H1 (cell line): Measurements from ENCODE around the gene ENTPD1. TPM values are rescaled to one million over a fixed set of nuclear protein-coding genes. Genes with fewer than 3 reads are reported as not detected.

Experiments
- CTCF ChIA-PET: fragments of 300-600 bp; sonication (Branson Sonifier 250); formaldehyde crosslinking; loops from one replicate; lab custom pipeline; 2021; ENCODE audit not compliant: partially characterized antibody; lab: Charles Lee
- POLR2A ChIA-PET: fragments of 300-600 bp; sonication (Branson Sonifier 250); formaldehyde crosslinking; loops from one replicate; lab custom pipeline; 2021; ENCODE audit warnings: inconsistent platforms; ENCODE audit not compliant: partially characterized antibody; lab: Charles Lee
- DNase-seq, 2 experiments: peaks; one replicate each; pipeline versions ENCODE4 v3.0.0 to v3.0.0-alpha.2; 2010 to 2022; ENCODE audit warnings: low spot score in 2 of 2, low read depth in 1 of 2, mixed read lengths in 1 of 2
- FAIRE-seq: peaks from 2 replicates; lab custom pipeline; 2011; peaks lifted over from hg19 to GRCh38; lab: Jason Lieb, UNC
- H2AFZ ChIP-seq: 2 replicates; pipeline ENCODE4 v1.8.1; 2012; ENCODE audit warnings: low read length, inconsistent platforms
- H2AK5ac ChIP-seq: 2 replicates; pipeline ENCODE4 v1.6.1; 2013; ENCODE audit warnings: low read depth, low read length
- H2BK120ac ChIP-seq: replicated peaks from 2 replicates; pipeline ENCODE3; 2013; ENCODE audit warnings: low read depth, low read length, inconsistent platforms
- H2BK12ac ChIP-seq: 2 replicates; pipeline ENCODE4 v1.6.1; 2013; ENCODE audit warnings: low read depth, low read length
- H2BK15ac ChIP-seq: 2 replicates; pipeline ENCODE4 v1.6.1; 2013; ENCODE audit warnings: low read length
- H2BK20ac ChIP-seq: 2 replicates; pipeline ENCODE4 v1.6.1; 2013; ENCODE audit warnings: low read length
- H2BK5ac ChIP-seq: 2 replicates; pipeline ENCODE4 v1.6.1; 2013; ENCODE audit warnings: low read depth, low read length
- H3K14ac ChIP-seq: 2 replicates; pipeline ENCODE4 v1.6.1; 2013; ENCODE audit warnings: inconsistent platforms; ENCODE audit not compliant: insufficient read length
- H3K18ac ChIP-seq: 2 replicates; pipeline ENCODE4 v1.6.1; 2013; ENCODE audit warnings: low read length; ENCODE audit errors: extremely low read depth
- H3K23ac ChIP-seq: 2 replicates; pipeline ENCODE4 v1.6.1; 2013; ENCODE audit warnings: inconsistent platforms; ENCODE audit not compliant: insufficient read length
- H3K23me2 ChIP-seq: 2 replicates; pipeline ENCODE4 v1.6.1; 2013; ENCODE audit warnings: low read depth, low read length
- H3K27ac ChIP-seq: 2 replicates; pipeline ENCODE4 v1.6.1; 2011; ENCODE audit warnings: low read depth, low read length, inconsistent platforms
- H3K27me3 ChIP-seq, 4 experiments: replicated peaks in 1 of 4; 1 replicate in 1 of 4; 2 replicates in 3 of 4; pipeline versions ENCODE4 v1.6.1 to v1.8.1; 2011 to 2013; ENCODE audit warnings: low read length in 3 of 4, mild to moderate bottlenecking in 3 of 4, inconsistent platforms in 2 of 4, mixed read lengths in 2 of 4, moderate library complexity in 1 of 4; ENCODE audit not compliant: control insufficient read depth in 3 of 4, insufficient read depth in 3 of 4; ENCODE audit errors: extremely low read depth in 1 of 4
- H3K36me3 ChIP-seq, 4 experiments: 2 replicates each; pipeline versions ENCODE4 v1.6.1 to v1.8.1; 2011 to 2013; ENCODE audit warnings: mild to moderate bottlenecking in 4 of 4, low read length in 3 of 4, moderate library complexity in 2 of 4, control low read depth in 1 of 4, inconsistent platforms in 1 of 4; ENCODE audit not compliant: insufficient read depth in 4 of 4, control insufficient read depth in 2 of 4
- H3K4ac ChIP-seq: replicated peaks from 2 replicates; pipeline ENCODE3; 2013; ENCODE audit warnings: low read length, low read depth, mixed read lengths, inconsistent platforms; ENCODE audit not compliant: insufficient read length
- H3K4me1 ChIP-seq, 4 experiments: replicated peaks in 1 of 4; 1 replicate in 1 of 4; 2 replicates in 3 of 4; pipeline versions ENCODE4 v1.6.1 to v1.8.1; 2011 to 2013; ENCODE audit warnings: low read length in 3 of 4, inconsistent platforms in 2 of 4, mixed read lengths in 1 of 4; ENCODE audit not compliant: insufficient read depth in 4 of 4, control insufficient read depth in 3 of 4
- H3K4me2 ChIP-seq, 2 experiments: 2 replicates each; pipeline versions ENCODE4 v1.6.1 to v1.8.1; 2011 to 2013; ENCODE audit warnings: low read depth in 2 of 2, low read length in 2 of 2, control low read depth in 1 of 2, inconsistent platforms in 1 of 2, mild to moderate bottlenecking in 1 of 2; ENCODE audit not compliant: insufficient read depth in 1 of 2
- H3K4me3 ChIP-seq, 4 experiments: fragments of 200-600, 300-600 bp in 1 of 4; sonication (generic), shearing (Covaris generic), sonication (Bioruptor Twin) in 1 of 4; 2 replicates each; pipeline versions ENCODE4 v1.5.1 to v1.8.1; 2011 to 2016; ENCODE audit warnings: low read length in 4 of 4, low read depth in 3 of 4, control low read depth in 2 of 4, inconsistent platforms in 2 of 4, mild to moderate bottlenecking in 2 of 4, mixed read lengths in 1 of 4, moderate library complexity in 1 of 4; ENCODE audit not compliant: insufficient read depth in 2 of 4; ENCODE audit errors: extremely low read depth in 1 of 4
- H3K56ac ChIP-seq: replicated peaks from 2 replicates; pipeline ENCODE3; 2013; ENCODE audit warnings: low read depth, mild to moderate bottlenecking, mixed read lengths, low read length, inconsistent platforms; ENCODE audit not compliant: insufficient read length
- H3K79me1 ChIP-seq: 2 replicates; pipeline ENCODE4 v1.6.1; 2013; ENCODE audit warnings: low read depth, low read length, control low read depth
- H3K79me2 ChIP-seq, 2 experiments: 2 replicates each; pipeline versions ENCODE4 v1.6.1 to v1.8.1; 2012 to 2013; ENCODE audit warnings: low read length in 2 of 2, mild to moderate bottlenecking in 2 of 2, inconsistent platforms in 1 of 2; ENCODE audit not compliant: insufficient read depth in 2 of 2, control insufficient read depth in 1 of 2
- H3K9ac ChIP-seq, 4 experiments: replicated peaks in 1 of 4; 1 replicate in 1 of 4; 2 replicates in 3 of 4; pipeline versions ENCODE4 v1.6.1 to v1.8.1; 2011 to 2013; ENCODE audit warnings: low read depth in 3 of 4, low read length in 3 of 4, control low read depth in 2 of 4, mild to moderate bottlenecking in 2 of 4, moderate library complexity in 2 of 4, inconsistent platforms in 1 of 4; ENCODE audit errors: extremely low read depth in 1 of 4
- H3K9me3 ChIP-seq, 2 experiments: 2 replicates each; pipeline versions ENCODE4 v1.6.1 to v1.8.1; 2012 to 2013; ENCODE audit warnings: mild to moderate bottlenecking in 2 of 2, moderate library complexity in 2 of 2, control low read depth in 1 of 2, inconsistent platforms in 1 of 2, low read depth in 1 of 2, low read length in 1 of 2, mixed read lengths in 1 of 2; ENCODE audit not compliant: insufficient read depth in 2 of 2
- H4K20me1 ChIP-seq, 2 experiments: replicated peaks in 1 of 2; 2 replicates each; pipeline versions ENCODE3 to v1.8.1; 2011 to 2013; ENCODE audit warnings: inconsistent platforms in 2 of 2, low read length in 2 of 2, mild to moderate bottlenecking in 1 of 2; ENCODE audit not compliant: insufficient read depth in 2 of 2, control insufficient read depth in 1 of 2
- H4K5ac ChIP-seq: 2 replicates; pipeline ENCODE4 v1.6.1; 2013; ENCODE audit warnings: low read length, low read depth, mixed read lengths, inconsistent platforms; ENCODE audit not compliant: insufficient read length
- H4K8ac ChIP-seq: 2 replicates; pipeline ENCODE4 v1.8.0; 2013; ENCODE audit warnings: mild to moderate bottlenecking, moderate library complexity, low read length, inconsistent platforms; ENCODE audit not compliant: insufficient read depth; ENCODE audit errors: extremely low read depth
- H4K91ac ChIP-seq: replicated peaks from 2 replicates; pipeline ENCODE3; 2013; ENCODE audit warnings: low read length, mixed read lengths, inconsistent platforms; ENCODE audit not compliant: insufficient read length
- ASH2L ChIP-seq: fragments of 200-600, 300-600 bp; sonication (generic); IDR thresholded peaks from one replicate; pipeline ENCODE4 v1.7.1; 2017; ENCODE audit warnings: low read length
- CTBP2 ChIP-seq: IDR thresholded peaks from 2 replicates; pipeline ENCODE4 v1.7.0; 2011; ENCODE audit warnings: borderline replicate concordance, mild to moderate bottlenecking, moderate library complexity, mixed read lengths, low read length; ENCODE audit not compliant: insufficient read depth, insufficient read length
- KDM1A ChIP-seq: fragments of 200-600, 300-600 bp; sonication (generic); IDR thresholded peaks from 2 replicates; pipeline ENCODE4 v1.7.1; 2016; ENCODE audit warnings: mild to moderate bottlenecking, low read length, borderline replicate concordance
- SIX5 ChIP-seq: IDR thresholded peaks from 2 replicates; pipeline ENCODE4 v1.6.1; 2011; ENCODE audit warnings: mild to moderate bottlenecking, low read depth, low read length
- SP4 ChIP-seq: IDR thresholded peaks from 2 replicates; pipeline ENCODE4 v1.6.1; 2012; ENCODE audit warnings: low read length, inconsistent platforms
- SUZ12 ChIP-seq: fragments of 200-600 bp; sonication (generic); IDR thresholded peaks from 2 replicates; pipeline ENCODE4 v1.6.1; 2012; ENCODE audit warnings: mild to moderate bottlenecking, inconsistent platforms, low read length, moderate library complexity, mixed read lengths
- WGBS, 2 experiments: shearing (Covaris generic) in 1 of 2; methylation state at CpG; one replicate each; pipeline versions ENCODE4 v1.1.6 to v1.1.7; 2013 to 2015; ENCODE audit warnings: low lambda C conversion rate in 2 of 2, mixed read lengths in 2 of 2, inconsistent platforms in 1 of 2, low coverage in 1 of 2, missing lambda C conversion rate in 1 of 2; ENCODE audit not compliant: insufficient replicate concordance in 2 of 2, insufficient coverage in 1 of 2, insufficient read length in 1 of 2; ENCODE audit errors: extremely low coverage in 1 of 2, missing lambda C conversion rate in 1 of 2; 5-methylcytosine and 5-hydroxymethylcytosine counted together
- polyA plus RNA-seq, 7 experiments: library from polyadenylated mRNA; depleted of rRNA in 3 of 7; stranded (reverse) in 5 of 7; unstranded in 2 of 7; fragments of >200 nt in 5 of 7; fragments of 200-250 nt in 2 of 7; gene quantifications; 1 replicate in 5 of 7; 2 replicates in 1 of 7; 4 replicates in 1 of 7; pipeline versions ENCODE4 v1.2.1 to v1.2.3, GENCODE V29; 2011 to 2013; ENCODE audit warnings: missing spikeins in 2 of 7, mixed read lengths in 2 of 7
- total RNA-seq: library from RNA; stranded (reverse); fragmentation: NEBNext Ultra II Directional; extraction: Animal tissue kit (Norgen Biotek cat#: 25700); gene quantifications from 2 replicates; pipeline ENCODE4 v1.2.1, GENCODE V29; 2021
- TF ChIP-seq, protein P1 (sequence below), 3 experiments: IDR thresholded peaks; 1 replicate in 2 of 3; 2 replicates in 1 of 3; pipeline versions ENCODE4 v1.5.1 to v1.6.1; 2011; ENCODE audit warnings: low read length in 3 of 3, mild to moderate bottlenecking in 3 of 3, inconsistent platforms in 2 of 3, low read depth in 1 of 3, moderate library complexity in 1 of 3; ENCODE audit not compliant: insufficient read depth in 1 of 3; ENCODE audit errors: control extremely low read depth in 1 of 3

Gene ENTPD1
- total and polyA plus RNA-seq, 2 of the 8 experiments (the other 6 are each of a cell fraction or from before 2014, with no cell fraction given): 2.2 to 2.5 TPM

DNA sequence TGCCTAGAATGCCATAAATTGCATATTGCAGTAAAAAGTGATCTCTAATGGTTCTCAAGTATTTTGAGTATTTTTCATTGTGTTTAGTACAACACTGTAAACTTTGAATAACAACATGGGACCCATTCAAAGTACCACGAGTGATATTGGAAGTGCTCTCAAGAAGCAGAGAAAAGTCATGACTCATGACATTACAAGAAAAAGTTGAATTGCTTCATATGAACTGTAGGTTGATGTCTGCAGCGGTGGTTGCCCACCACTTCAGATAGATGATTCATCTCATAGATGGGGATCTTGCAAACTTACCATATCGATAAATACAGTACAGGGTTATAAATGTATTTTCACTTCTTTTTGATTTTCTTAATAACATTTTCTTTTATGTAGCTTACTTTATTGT is 33.9 kb downstream of the ENTPD1 start:
- FAIRE-seq: no peak
- H3K23me2 ChIP-seq: no peaks in the 10 kb centered on the region
- no peaks in the 10 kb centered on the region for H3K9me3 ChIP-seq
- no peaks in the 10 kb centered on the region for H3K36me3 ChIP-seq
- H3K79me1 ChIP-seq: no peaks in the 10 kb centered on the region
- no peak overlapping the region for H3K4me2 ChIP-seq
- no peak overlapping the region for H2BK120ac ChIP-seq
- ChIA-PET POLR2A (no interaction called here), CTCF (interaction anchor here (1.2 kb wide), 1 partner anchor 26 kb away, joined by 3 read pairs; no protein-coding TSS in a partner anchor)
- no peak overlapping the region for H2AFZ ChIP-seq
- no peaks in the 10 kb centered on the region for H3K79me2 ChIP-seq
- H3K4me3 ChIP-seq: no peak overlapping the region
- no peak overlapping the region for H2BK12ac ChIP-seq
- H2BK5ac ChIP-seq: no peak overlapping the region
- no peak overlapping the region for H3K18ac ChIP-seq
- no peak overlapping the region for H2BK15ac ChIP-seq
- no peak overlapping the region for H4K91ac ChIP-seq
- H4K8ac ChIP-seq: no peak overlapping the region
- H3K23ac ChIP-seq: no peak overlapping the region
- no peak overlapping the region for H2AK5ac ChIP-seq
- H3K4me1 ChIP-seq: peaks cover 0 to 4% (median 0%) of the 10 kb centered on the region in 4 experiments; a peak in 1 of 7 replicates
- no peak overlapping the region for H3K14ac ChIP-seq
- no peak overlapping the region for H2BK20ac ChIP-seq
- no peak overlapping the region for H4K5ac ChIP-seq
- no peak for DNase-seq
- no peak overlapping the region for H3K4ac ChIP-seq
- H3K27me3 ChIP-seq: no peaks in the 10 kb centered on the region
- WGBS, 2 experiments: 91% methylated on average over 3 of the region's 3 CpGs; no CpG with 5 or more reads in 1 of the 2 experiments
- H3K9ac ChIP-seq: no peak overlapping the region
- H3K56ac ChIP-seq: no peak overlapping the region
- no peak for TF ChIP-seq KDM1A
- TF ChIP-seq SUZ12: no peak
- TF ChIP-seq CTBP2: no peak
- TF ChIP-seq, protein P1, sequence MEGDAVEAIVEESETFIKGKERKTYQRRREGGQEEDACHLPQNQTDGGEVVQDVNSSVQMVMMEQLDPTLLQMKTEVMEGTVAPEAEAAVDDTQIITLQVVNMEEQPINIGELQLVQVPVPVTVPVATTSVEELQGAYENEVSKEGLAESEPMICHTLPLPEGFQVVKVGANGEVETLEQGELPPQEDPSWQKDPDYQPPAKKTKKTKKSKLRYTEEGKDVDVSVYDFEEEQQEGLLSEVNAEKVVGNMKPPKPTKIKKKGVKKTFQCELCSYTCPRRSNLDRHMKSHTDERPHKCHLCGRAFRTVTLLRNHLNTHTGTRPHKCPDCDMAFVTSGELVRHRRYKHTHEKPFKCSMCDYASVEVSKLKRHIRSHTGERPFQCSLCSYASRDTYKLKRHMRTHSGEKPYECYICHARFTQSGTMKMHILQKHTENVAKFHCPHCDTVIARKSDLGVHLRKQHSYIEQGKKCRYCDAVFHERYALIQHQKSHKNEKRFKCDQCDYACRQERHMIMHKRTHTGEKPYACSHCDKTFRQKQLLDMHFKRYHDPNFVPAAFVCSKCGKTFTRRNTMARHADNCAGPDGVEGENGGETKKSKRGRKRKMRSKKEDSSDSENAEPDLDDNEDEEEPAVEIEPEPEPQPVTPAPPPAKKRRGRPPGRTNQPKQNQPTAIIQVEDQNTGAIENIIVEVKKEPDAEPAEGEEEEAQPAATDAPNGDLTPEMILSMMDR (IDR thresholded peaks at IDR 0.05; ENCODE audit: control extremely low read depth in 1 of 3, insufficient read depth in 1 of 3, low read depth in 1 of 3, low read length in 3 of 3): no peak
- no peak for TF ChIP-seq SP4
- TF ChIP-seq ASH2L: no peak
- TF ChIP-seq SIX5: no peak
- TF ChIP-seq, all 59 proteins: peak for 0
- no peak overlapping the region for H3K27ac ChIP-seq
- H4K20me1 ChIP-seq: no peaks in the 10 kb centered on the region
